Effector CD4-positive, alpha-beta T cell (primary cell): Measurements from ENCODE around the gene SLC22A15.
"Not testable (repeated sequence)": the region's sequence is repeated elsewhere in the genome, so short reads cannot be mapped to it uniquely, and the experiment has no call there.

Experiments used
- DNase-seq: peaks from one replicate; pipeline ENCODE4 v3.0.0-alpha.2; 2020

The SLC22A15 gene

GRCh38 chr1:116044071-116044470 is 67.8 kb downstream of the SLC22A15 start:
- no peak for DNase-seq

DNA sequence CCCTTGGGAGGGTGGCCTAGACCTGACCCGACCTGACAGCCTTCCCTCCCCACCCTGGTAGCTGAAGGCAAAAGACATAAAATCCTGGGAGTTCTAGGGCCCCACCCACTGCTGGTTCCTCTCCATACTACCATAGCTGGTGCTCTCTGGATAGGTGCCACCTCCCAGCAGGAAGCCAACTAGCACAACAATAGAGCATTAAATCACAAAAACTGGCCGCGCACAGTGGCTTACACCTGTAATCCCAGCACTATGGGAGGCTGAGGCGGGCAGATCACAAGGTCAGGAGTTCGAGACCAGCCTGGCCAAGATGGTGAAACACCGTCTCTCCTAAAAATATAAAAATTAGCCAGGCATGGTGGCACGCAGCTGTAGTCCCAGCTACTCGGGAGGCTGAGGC is 70.6 kb downstream of the SLC22A15 start:
- not testable (repeated sequence) for DNase-seq

GRCh38 chr1:116051896-116052295 is 75.6 kb downstream of the SLC22A15 start:
- DNase-seq = not testable (repeated sequence)

GRCh38 chr1:116062201-116062600 is 85.9 kb downstream of the SLC22A15 start:
- no peak for DNase-seq

- no peak for DNase-seq
These were observed 88.3 kb downstream of the SLC22A15 start for GRCh38 chr1:116064616-116065015.

GRCh38 chr1:116066868-116067565 is 90.7 kb downstream of the SLC22A15 start:
- no peak for DNase-seq

DNA sequence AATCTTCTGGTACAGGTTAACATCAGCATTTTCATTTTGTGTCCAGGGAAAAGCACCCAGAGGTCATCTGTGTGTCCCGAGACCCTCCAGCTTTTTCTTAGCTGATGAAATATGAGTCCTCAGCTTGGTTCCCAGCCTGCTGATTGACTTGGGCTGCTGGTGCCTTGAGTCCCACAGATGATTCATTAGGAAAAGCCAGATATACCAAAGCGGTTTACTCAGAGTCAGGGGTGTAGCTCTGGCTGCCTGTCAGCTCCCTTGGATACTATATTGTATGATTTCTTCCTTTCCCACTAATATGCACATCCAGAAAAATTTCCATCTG is 91.2 kb downstream of the SLC22A15 start:
- no peak for DNase-seq

- DNase-seq = no peak
These were observed 99.3 kb downstream of the SLC22A15 start for GRCh38 chr1:116075575-116075974.

DNA sequence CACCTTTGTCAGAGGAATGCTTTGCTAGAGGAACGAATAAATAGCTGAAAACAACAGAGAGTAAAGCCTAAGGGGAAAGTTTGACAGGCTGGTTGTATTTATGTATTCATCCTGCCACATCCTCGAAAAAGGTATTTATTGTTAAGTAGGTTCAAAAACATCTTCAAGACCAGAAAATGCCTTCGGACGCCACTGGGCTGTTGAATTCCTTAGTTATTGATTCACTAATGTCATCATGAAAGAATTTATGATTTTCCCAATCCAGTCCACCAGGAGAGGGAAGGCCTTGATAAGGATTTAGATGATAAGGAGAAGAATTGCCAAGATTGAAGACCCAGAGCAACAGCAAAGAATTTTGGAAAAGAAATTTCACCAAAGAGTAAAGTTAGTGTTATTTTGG is 99.7 kb downstream of the SLC22A15 start:
- DNase-seq = no peak

GRCh38 chr1:116076831-116077230 is 100.5 kb downstream of the SLC22A15 start:
- DNase-seq = no peak

DNA sequence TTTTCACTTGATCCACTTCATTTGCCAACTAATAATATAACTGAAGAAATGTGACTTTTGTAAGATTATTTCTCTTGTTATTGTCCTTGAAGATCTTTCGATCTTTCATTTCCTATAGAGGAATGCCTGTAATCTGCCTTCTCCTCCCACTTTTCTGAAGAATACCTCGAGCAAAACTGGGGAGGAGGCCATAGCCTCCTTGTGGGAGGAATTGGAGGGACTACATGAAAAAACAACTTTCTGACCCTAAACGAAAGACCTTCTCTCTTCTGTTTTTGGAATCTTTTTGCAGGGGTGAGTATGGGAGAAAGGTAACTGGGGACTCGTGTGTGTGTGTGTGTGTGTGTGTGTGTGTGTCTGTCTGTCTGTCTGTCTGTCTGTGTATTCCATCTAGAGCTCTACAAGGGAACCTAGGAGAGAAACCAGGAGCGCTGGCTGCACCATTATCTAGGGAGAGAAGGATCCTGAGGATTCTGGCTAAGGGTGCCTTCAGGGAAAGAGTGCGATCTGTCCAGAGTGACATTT is 102.4 kb downstream of the SLC22A15 start:
- DNase-seq = no peak

GRCh38 chr1:116087628-116088027 is 111.3 kb downstream of the SLC22A15 start:
- no peak for DNase-seq

DNA sequence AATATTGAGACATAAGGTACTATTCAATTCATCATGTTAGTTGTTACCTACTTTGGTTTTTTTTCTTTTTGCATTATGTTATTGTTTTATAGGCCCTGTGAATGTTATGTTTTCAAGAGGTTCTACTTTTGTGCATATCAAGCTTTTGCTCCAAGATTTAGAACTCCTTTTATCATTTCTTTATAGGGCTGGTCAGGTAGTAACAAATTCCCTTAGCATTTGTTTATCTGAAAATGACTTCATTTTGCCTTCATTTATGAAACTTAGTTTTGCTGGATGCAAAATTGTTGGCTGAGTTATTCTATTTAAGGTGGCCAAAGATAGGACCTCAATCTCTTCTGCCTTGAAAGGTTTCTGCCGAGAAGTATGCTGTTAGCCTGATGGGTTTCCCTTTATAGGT is 113.6 kb downstream of the SLC22A15 start:
- no peak for DNase-seq

GRCh38 chr1:116091083-116091482 is 114.8 kb downstream of the SLC22A15 start:
- no peak for DNase-seq

DNA sequence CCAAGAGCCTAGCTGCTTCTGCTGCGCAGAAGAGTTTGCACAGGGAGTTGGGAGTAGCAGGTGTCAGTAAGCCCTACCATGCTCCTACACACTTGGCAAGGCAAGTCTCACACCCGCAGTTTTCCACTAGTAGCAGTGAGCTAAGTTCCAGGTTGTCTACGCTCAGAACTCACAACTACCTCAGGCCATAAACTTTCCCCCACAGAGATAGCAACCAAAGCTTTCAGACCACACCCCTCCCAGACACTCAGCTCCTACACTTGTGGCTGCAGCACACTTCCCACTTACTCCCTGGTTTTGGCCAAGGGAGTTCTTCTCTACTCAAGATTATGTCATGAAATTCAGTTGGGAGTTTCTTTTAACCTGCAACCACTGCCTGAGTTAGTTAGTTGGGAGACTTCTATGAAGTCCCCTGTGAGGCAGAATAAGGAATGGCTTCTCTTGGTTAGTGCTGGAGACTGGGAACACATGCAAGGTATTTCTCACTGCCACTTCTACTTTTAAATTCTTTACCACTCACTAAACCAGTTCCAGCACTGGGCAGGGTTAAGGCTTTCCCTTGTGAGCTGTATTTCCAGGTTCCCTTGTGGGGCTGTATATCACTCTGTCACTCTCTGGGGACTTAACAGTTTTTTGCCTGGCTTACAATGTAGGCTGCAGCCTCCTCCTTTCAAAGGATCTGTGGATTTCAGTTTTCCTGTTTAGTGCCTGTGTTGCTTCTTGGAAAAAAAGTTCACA is 116.6 kb downstream of the SLC22A15 start:
- DNase-seq = no peak

DNA sequence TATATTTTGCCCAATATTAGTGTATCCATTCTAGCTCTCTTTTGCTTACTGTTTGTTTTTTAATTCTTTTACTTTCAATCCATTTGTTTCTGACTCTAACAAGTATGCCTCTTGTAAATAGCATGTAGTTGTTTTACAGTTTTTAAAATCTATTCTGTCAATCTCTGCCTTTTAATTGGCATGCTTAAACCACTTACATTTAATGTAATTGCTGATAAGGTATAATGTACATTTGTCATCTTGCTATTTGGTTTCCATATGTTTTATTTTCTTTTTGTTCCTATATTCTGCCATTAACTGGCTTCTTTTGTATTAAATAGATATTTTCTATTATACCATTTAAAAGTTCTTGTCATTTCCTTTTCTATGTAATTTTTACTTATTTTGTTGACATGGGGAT is 118.7 kb downstream of the SLC22A15 start:
- no peak for DNase-seq

- no peak for DNase-seq
These were observed 119.8 kb downstream of the SLC22A15 start for GRCh38 chr1:116096013-116096618.

DNA sequence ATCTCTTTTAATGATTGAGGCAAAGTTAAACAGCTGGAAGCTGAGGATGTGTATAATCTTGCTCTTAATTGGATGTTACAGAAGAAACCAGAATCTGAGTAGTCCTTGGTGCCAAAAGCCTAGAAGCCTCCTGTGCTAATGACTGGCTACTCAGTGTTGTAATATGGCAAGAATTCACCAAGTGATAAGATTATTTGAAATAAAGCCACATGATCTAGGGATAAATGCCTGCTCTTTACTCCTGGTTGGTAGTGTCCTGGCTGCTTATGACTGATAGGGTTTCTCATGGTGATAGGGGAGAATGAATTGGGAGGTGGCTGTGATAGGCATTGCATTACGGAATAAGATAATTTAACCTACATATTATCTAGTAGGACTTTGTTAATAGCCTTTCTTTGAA is 121.3 kb downstream of the SLC22A15 start:
- DNase-seq = no peak

DNA sequence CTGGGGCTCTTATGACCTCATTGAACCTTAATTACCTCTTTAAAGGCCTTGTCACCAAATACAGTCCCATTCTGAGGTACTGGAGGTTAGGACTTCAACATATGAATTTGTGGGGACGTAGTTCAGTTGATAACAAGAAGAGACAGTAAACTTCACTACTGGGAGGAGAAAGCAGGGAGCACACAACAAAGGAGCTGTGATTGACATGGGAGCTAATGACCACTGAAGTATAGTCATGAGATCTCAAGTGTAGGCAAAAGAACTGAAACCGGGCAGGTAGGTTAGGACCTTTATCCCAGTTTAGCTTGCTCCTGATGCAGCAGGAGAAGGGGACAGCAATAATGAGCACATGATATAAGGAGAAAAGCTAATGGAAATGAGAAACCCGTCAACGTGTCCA is 123.1 kb downstream of the SLC22A15 start:
- no peak for DNase-seq

- no peak for DNase-seq
These were observed 123.6 kb downstream of the SLC22A15 start for GRCh38 chr1:116099919-116100318.

DNA sequence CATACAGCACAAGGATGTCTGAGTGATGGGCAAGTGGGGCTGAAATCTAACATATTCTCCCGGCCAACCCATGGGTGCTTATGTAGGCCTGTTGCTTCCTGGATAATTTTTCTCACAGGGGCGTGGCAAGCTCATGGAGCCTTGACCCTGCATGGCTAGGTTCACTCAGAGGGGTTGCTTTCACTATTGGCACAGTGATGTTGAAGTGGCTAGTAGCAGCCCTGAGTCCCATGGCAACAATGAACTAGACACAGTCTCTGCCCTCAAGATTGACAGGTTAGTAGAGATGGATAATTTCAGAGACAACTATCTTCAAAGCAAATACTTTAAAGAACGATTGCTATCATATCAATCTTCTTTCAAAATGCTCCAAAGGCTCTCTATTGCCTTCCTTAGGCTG is 128.4 kb downstream of the SLC22A15 start:
- DNase-seq = no peak

- DNase-seq = no peak
These were observed 129.7 kb downstream of the SLC22A15 start for GRCh38 chr1:116105996-116106395.

GRCh38 chr1:116106646-116107045 is 130.3 kb downstream of the SLC22A15 start:
- no peak for DNase-seq

- DNase-seq = no peak
These were observed 131.1 kb downstream of the SLC22A15 start for GRCh38 chr1:116107371-116107770.
